ENCODE measurements around the gene ATP11C.

DNA sequence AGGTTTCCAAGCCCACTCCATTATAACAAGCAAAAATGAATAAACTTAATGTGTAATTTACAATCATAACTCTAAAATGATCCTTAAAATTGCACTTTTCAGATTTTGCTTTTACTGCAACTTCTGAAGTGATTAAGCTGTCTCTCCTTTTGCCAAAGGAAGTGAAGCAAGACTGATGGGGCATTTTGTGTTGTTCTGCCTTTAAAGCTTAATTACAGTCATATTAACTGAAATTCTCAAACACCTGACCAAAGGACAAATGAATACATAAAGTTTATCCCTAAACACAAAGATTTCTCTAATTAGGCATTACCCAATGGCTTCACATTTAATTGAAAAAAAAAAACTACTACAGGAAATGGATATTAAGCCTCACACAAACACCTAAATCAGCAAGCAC is 101.8 kb downstream of the ATP11C start:
- TF ChIP-seq CTCF (IDR thresholded peaks at IDR 0.05; ENCODE audit: poor library complexity) (no peak), EZH2phosphoT487 (IDR thresholded peaks at IDR 0.05; ENCODE audit: low read depth, severe bottlenecking, unreplicated experiment) (no peak), EZH2 (IDR thresholded peaks at IDR 0.05; ENCODE audit: borderline replicate concordance) (no peak)

Data from hepatocyte (in vitro differentiated cells).